Esophagus squamous epithelium (tissue), 4 donors: ENCODE data around the gene NDEL1.

Source experiments
- CTCF ChIP-seq, 6 experiments: fragments of 450-650 bp in 4 of 6; fragments of 200-600 bp in 2 of 6; sonication (generic) in 2 of 6; IDR thresholded peaks; one replicate each; pipeline ENCODE4 v1.5.1; 2016 to 2019; ENCODE audit warnings: antibody characterized with exemption in 6 of 6, mild to moderate bottlenecking in 4 of 6, moderate library complexity in 4 of 6
- POLR2A ChIP-seq, 4 donors: fragments of 450-650 bp; IDR thresholded peaks; one replicate each; pipeline ENCODE4 v1.6.1; 2017; ENCODE audit warnings: antibody characterized with exemption in 4 of 4, mild to moderate bottlenecking in 4 of 4, moderate library complexity in 3 of 4

- TF ChIP-seq CTCF (IDR thresholded peaks at IDR 0.05) (no peak), POLR2A (IDR thresholded peaks at IDR 0.05) (no peak)
These were observed 52.8 kb downstream of the NDEL1 start for GRCh38 chr17:8488491-8488890.
